HG03565 (cell line): Measurements from ENCODE around the gene CSAG1.
"Not testable (repeated sequence)": the region's sequence is repeated elsewhere in the genome, so short reads cannot be mapped to it uniquely, and the experiment has no call there.

Experiments used
- ATAC-seq: cut with Tn5 transposase; IDR thresholded peaks from one replicate; pipeline ENCODE4 v1.9.1; 2021; ENCODE audit warnings: mild to moderate bottlenecking, moderate library complexity; ENCODE audit not compliant: unreplicated experiment

The CSAG1 gene

GRCh38 chrX:152733261-152733975 lies at the start of gene CSAG1, which contains the start of gene MAGEA12:
Gene CSAG1 (minus strand): TSS chrX:152733721. CDS start chrX:152732460, 1,261 bp downstream.
Gene MAGEA12 (plus strand): TSS chrX:152733757. CDS start chrX:152736162, 2,405 bp downstream.
- ATAC-seq: no peak

- not testable (repeated sequence) for ATAC-seq
Measured at GRCh38 chrX:152769549-152770289, 36.2 kb upstream of the CSAG1 start, which contains the start of gene MAGEA6. Gene MAGEA6 (minus strand): TSS chrX:152769689. CDS start chrX:152767650, 2,039 bp downstream.

GRCh38 chrX:152766562-152766961 lies 33.0 kb upstream of the CSAG1 start:
- not testable (repeated sequence) for ATAC-seq

GRCh38 chrX:152761582-152761981 lies 28.1 kb upstream of the CSAG1 start:
- ATAC-seq: not testable (repeated sequence)

- not testable (repeated sequence) for ATAC-seq
Measured at GRCh38 chrX:152759544-152759943, 26.0 kb upstream of the CSAG1 start.

- not testable (repeated sequence) for ATAC-seq
Measured at GRCh38 chrX:152758918-152759317, 25.4 kb upstream of the CSAG1 start, which contains the start of gene CSAG3. Gene CSAG3 (plus strand): TSS chrX:152759218.

GRCh38 chrX:152754871-152755270 lies 21.4 kb upstream of the CSAG1 start:
- not testable (repeated sequence) for ATAC-seq

GRCh38 chrX:152753686-152754650 lies 20.4 kb upstream of the CSAG1 start, which contains the start of gene MAGEA2:
Gene MAGEA2 (minus strand): TSS chrX:152753842. CDS start chrX:152751363, 2,479 bp downstream.
- ATAC-seq: not testable (repeated sequence)

- ATAC-seq: no peak
Measured at GRCh38 chrX:152738560-152738959, 5.0 kb upstream of the CSAG1 start.

- not testable (repeated sequence) for ATAC-seq
Measured at GRCh38 chrX:152736528-152736927, 3.0 kb upstream of the CSAG1 start.

GRCh38 chrX:152735860-152736511 lies 2.5 kb upstream of the CSAG1 start:
- no peak for ATAC-seq

- no peak for ATAC-seq
Measured at GRCh38 chrX:152735101-152735500, 1.6 kb upstream of the CSAG1 start.

GRCh38 chrX:152734143-152734858 lies 780 bp upstream of the CSAG1 start:
- ATAC-seq: not testable (repeated sequence)

- ATAC-seq: no peak
Measured at GRCh38 chrX:152725409-152725808, 8.1 kb downstream of the CSAG1 start.

- ATAC-seq: not testable (repeated sequence)
Measured at GRCh38 chrX:152713815-152714787, 19.4 kb downstream of the CSAG1 start, which contains the start of gene MAGEA2B. Gene MAGEA2B (plus strand): TSS chrX:152714628. CDS start chrX:152717107, 2,479 bp downstream.

- ATAC-seq: not testable (repeated sequence)
Measured at GRCh38 chrX:152713195-152713594, 20.3 kb downstream of the CSAG1 start.

GRCh38 chrX:152709173-152709572 lies 24.3 kb downstream of the CSAG1 start, which contains the start of gene CSAG2:
Gene CSAG2 (minus strand): TSS chrX:152709273. CDS start chrX:152709112, 161 bp downstream.
- not testable (repeated sequence) for ATAC-seq

- not testable (repeated sequence) for ATAC-seq
Measured at GRCh38 chrX:152706500-152706899, 27.0 kb downstream of the CSAG1 start.
